Fibroblast of lung (primary cell): ENCODE measurements around the gene PUS7.

ENCODE experiments used
- CTCF ChIP-seq, 2 donors: IDR thresholded peaks in 1 of 2; conservative IDR thresholded peaks in 1 of 2; 1 replicate in 1 of 2; 2 replicates in 1 of 2; pipeline ENCODE4 v1.5.1; 2011 to 2012; ENCODE audit warnings: low read length in 2 of 2, control low read depth in 1 of 2, inconsistent platforms in 1 of 2, low read depth in 1 of 2, mild to moderate bottlenecking in 1 of 2
- EZH2 ChIP-seq: IDR thresholded peaks from 2 replicates; pipeline ENCODE4 v1.5.1; 2012; ENCODE audit warnings: low read length, control low read depth, mild to moderate bottlenecking; ENCODE audit errors: missing control alignments

GRCh38 chr7:105538339-105538738 lies 16.3 kb upstream of the PUS7 start:
- TF ChIP-seq CTCF (conservative IDR thresholded peaks at IDR 0.05 in 1 of 2, IDR thresholded peaks at IDR 0.05 in 1 of 2; ENCODE audit: low read depth in 1 of 2, low read length in 2 of 2) (no peak), EZH2 (no peak)
